HEK293T (cell line): Measurements from ENCODE around the gene ADAD2.

Experiments
- BHLHE40 ChIP-seq: fragments of 450-650 bp; IDR thresholded peaks from 2 replicates; pipeline ENCODE4 v1.6.1; 2016; ENCODE audit warnings: mild to moderate bottlenecking, moderate library complexity, borderline replicate concordance
- CTBP1 ChIP-seq: fragments of 450-650 bp; IDR thresholded peaks from 2 replicates; pipeline ENCODE4 v1.6.1; 2016; ENCODE audit warnings: borderline replicate concordance
- FOXA1 ChIP-seq: fragments of 450-650 bp; IDR thresholded peaks from 2 replicates; pipeline ENCODE4 v1.6.1; 2016; ENCODE audit warnings: mild to moderate bottlenecking
- FOXM1 ChIP-seq: fragments of 450-650 bp; IDR thresholded peaks from 2 replicates; pipeline ENCODE4 v1.6.1; 2017; ENCODE audit warnings: mild to moderate bottlenecking, borderline replicate concordance
- PKNOX1 ChIP-seq: fragments of 450-650 bp; IDR thresholded peaks from 2 replicates; pipeline ENCODE4 v1.6.1; 2016
- SP1 ChIP-seq: fragments of 450-650 bp; IDR thresholded peaks from 2 replicates; pipeline ENCODE4 v1.6.1; 2017
- TARDBP ChIP-seq: fragments of 450-650 bp; IDR thresholded peaks from 2 replicates; pipeline ENCODE4 v1.6.1; 2016

- TF ChIP-seq TARDBP (no peak), PKNOX1 (no peak), SP1 (no peak), CTBP1 (no peak), FOXA1 (no peak), FOXM1 (no peak), BHLHE40 (no peak)
These were observed 34.6 kb downstream of the ADAD2 start for GRCh38 chr16:84225571-84225970.
